Testis (tissue), 3 donors: ENCODE measurements around the gene NKX6-2. TPM values are rescaled to one million over a fixed set of nuclear protein-coding genes. Genes with fewer than 3 reads are reported as not detected.
"Not testable (repeated sequence)": the region's sequence is repeated elsewhere in the genome, so short reads cannot be mapped to it uniquely, and the experiment has no call there.

ENCODE experiments used
- DNase-seq: peaks from one replicate; pipeline ENCODE4 v3.0.0-alpha.2; 2019
- H3K27ac ChIP-seq, 2 donors: fragments of 200-600 bp; sonication (generic); one replicate each; pipeline ENCODE4 v1.5.1; 2019
- H3K27me3 ChIP-seq: fragments of 200-600 bp; sonication (generic); one replicate; pipeline ENCODE4 v1.5.1; 2019
- H3K36me3 ChIP-seq: fragments of 200-600 bp; sonication (generic); one replicate; pipeline ENCODE4 v1.5.1; 2017; ENCODE audit warnings: low read depth; ENCODE audit errors: missing control alignments
- H3K4me1 ChIP-seq: fragments of 200-600 bp; sonication (generic); one replicate; pipeline ENCODE4 v1.5.1; 2019
- H3K4me3 ChIP-seq, 2 donors: fragments of 200-600 bp; sonication (generic); one replicate each; pipeline ENCODE4 v1.5.1; 2017 to 2019
- H3K9me3 ChIP-seq: fragments of 200-600 bp; sonication (generic); one replicate; pipeline ENCODE4 v1.5.1; 2017
- CTCF ChIP-seq, 3 experiments: fragments of 450-650 bp in 2 of 3; fragments of 200-600 bp in 1 of 3; sonication (generic) in 1 of 3; IDR thresholded peaks; one replicate each; pipeline ENCODE4 v1.5.1; 2016 to 2019; ENCODE audit warnings: antibody characterized with exemption in 3 of 3, mild to moderate bottlenecking in 2 of 3, moderate library complexity in 1 of 3
- POLR2A ChIP-seq: fragments of 450-650 bp; IDR thresholded peaks from one replicate; pipeline ENCODE4 v1.6.1; 2017; ENCODE audit warnings: antibody characterized with exemption, mild to moderate bottlenecking, moderate library complexity
- WGBS, 2 donors: methylation state at CpG; one replicate each; pipeline ENCODE4 v1.1.5; 2018; 5-methylcytosine and 5-hydroxymethylcytosine counted together
- intact Hi-C: fragments of 100-400 bp; cut with DNase I; formaldehyde crosslinking; loops from one replicate; pipeline ENCODE4 v1.15.1; 2023; ENCODE audit warnings: low total_unique reads
- polyA plus RNA-seq: library from polyadenylated mRNA; stranded (reverse); fragments of 350-450 nt; fragmentation: Illumina TruSeq; extraction: RNeasy Lipid Tissue Mini Kit (QIAGEN cat#74804); gene quantifications from one replicate; pipeline ENCODE4 v1.2.3, GENCODE V29; 2014; ENCODE audit warnings: low read depth, low replicate concordance; ENCODE audit not compliant: insufficient read depth
- total RNA-seq, 2 donors: library from RNA; depleted of rRNA; stranded (reverse); fragments of >200 nt; gene quantifications; one replicate each; pipeline ENCODE4 v1.2.3, GENCODE V29; 2016

Gene NKX6-2
- total and polyA plus RNA-seq, 3 donors from 2014 or later, result 2.0 to 20.1 (median 8.9) TPM

- 90% methylated on average over 13 of the region's 15 CpGs; no CpG with 5 or more reads in 1 of the 2 donors for WGBS, 2 donors
- H3K9me3 ChIP-seq, result no peaks in the 10 kb centered on the region
- no peaks in the 10 kb centered on the region for H3K27me3 ChIP-seq
- no peaks in the 10 kb centered on the region for H3K4me1 ChIP-seq
- no peak overlapping the region for H3K27ac ChIP-seq
- H3K4me3 ChIP-seq, result no peak overlapping the region
- DNase-seq, result no peak
- TF ChIP-seq CTCF (IDR thresholded peaks at IDR 0.05), result no peak
- TF ChIP-seq POLR2A, result no peak
- no peaks in the 10 kb centered on the region for H3K36me3 ChIP-seq
- intact Hi-C loops, result no loop called here
Measured at GRCh38 chr10:132798876-132799275, 12.9 kb upstream of the NKX6-2 start.

GRCh38 chr10:132798403-132798802 is 12.5 kb upstream of the NKX6-2 start:
- H3K9me3 ChIP-seq, result no peaks in the 10 kb centered on the region
- WGBS, 2 donors, result 93 to 95% methylated on average over 16 to 21 of the region's 21 CpGs
- intact Hi-C loops, result no loop called here

GRCh38 chr10:132797986-132798385 is 12.0 kb upstream of the NKX6-2 start:
- 92% methylated on average over 16 to 25 of the region's 32 CpGs for WGBS, 2 donors
- H3K27me3 ChIP-seq, intact Hi-C loops, DNase-seq, H3K4me3 ChIP-seq, H3K36me3 ChIP-seq, H3K9me3 ChIP-seq, H3K27ac ChIP-seq, H3K4me1 ChIP-seq: not testable (repeated sequence)

More at GRCh38 chr10:132798403-132798802, 12.5 kb upstream of the NKX6-2 start:
- H3K4me1 ChIP-seq, result no peaks in the 10 kb centered on the region
- TF ChIP-seq POLR2A (no peak), CTCF (IDR thresholded peaks at IDR 0.05) (no peak)
- no peak for DNase-seq
- no peak overlapping the region for H3K4me3 ChIP-seq
- no peaks in the 10 kb centered on the region for H3K27me3 ChIP-seq
- H3K27ac ChIP-seq, result no peak overlapping the region
- no peaks in the 10 kb centered on the region for H3K36me3 ChIP-seq

GRCh38 chr10:132796846-132797245 is 10.9 kb upstream of the NKX6-2 start:
- H3K27me3 ChIP-seq, result no peaks in the 10 kb centered on the region
- DNase-seq, result no peak
- intact Hi-C loops, result no loop called here
- no peak for TF ChIP-seq POLR2A
- TF ChIP-seq CTCF (IDR thresholded peaks at IDR 0.05), result no peak
- no peak overlapping the region for H3K4me3 ChIP-seq
- 69 to 89% methylated on average over 5 to 21 of the region's 21 CpGs for WGBS, 2 donors
- no peaks in the 10 kb centered on the region for H3K4me1 ChIP-seq
- H3K27ac ChIP-seq, result no peak overlapping the region
- H3K9me3 ChIP-seq, result no peaks in the 10 kb centered on the region
- no peaks in the 10 kb centered on the region for H3K36me3 ChIP-seq

- TF ChIP-seq CTCF (IDR thresholded peaks at IDR 0.05), result no peak
- TF ChIP-seq POLR2A, result no peak
- no peak overlapping the region for H3K27ac ChIP-seq
- 54 to 62% methylated on average over 26 to 51 of the region's 57 CpGs for WGBS, 2 donors
- H3K4me3 ChIP-seq, result no peak overlapping the region
- no peaks in the 10 kb centered on the region for H3K9me3 ChIP-seq
- no peaks in the 10 kb centered on the region for H3K36me3 ChIP-seq
- DNase-seq, result no peak
- H3K27me3 ChIP-seq, result no peaks in the 10 kb centered on the region
- intact Hi-C loops, result no loop called here
- no peaks in the 10 kb centered on the region for H3K4me1 ChIP-seq
Measured at GRCh38 chr10:132793871-132794849, 8.2 kb upstream of the NKX6-2 start.
